Body of pancreas (tissue), 4 donors: ENCODE measurements around the gene HELQ. TPM values are rescaled to one million over a fixed set of nuclear protein-coding genes. Genes with fewer than 3 reads are reported as not detected.

Experiments
- ATAC-seq: fragments of 150-250 bp; one replicate; pipeline ENCODE4 v1.9.1; 2016
- DNase-seq, 4 donors: peaks; one replicate each; pipeline ENCODE4 v3.0.0-alpha.2; 2019
- H3K27ac ChIP-seq, 4 donors: fragments of 200-600 bp; sonication (generic); 1 replicate in 3 of 4; 2 replicates in 1 of 4; pipeline versions ENCODE4 v1.5.1 to v1.6.1; 2016 to 2019; ENCODE audit warnings: mild to moderate bottlenecking in 1 of 4, mixed read lengths in 1 of 4, moderate library complexity in 1 of 4
- H3K27me3 ChIP-seq, 2 donors: fragments of 200-600 bp; sonication (generic); one replicate each; pipeline ENCODE4 v1.6.0; 2016; ENCODE audit warnings: mild to moderate bottlenecking in 1 of 2
- H3K36me3 ChIP-seq, 2 donors: fragments of 200-600 bp; sonication (generic); replicated peaks in 1 of 2; 2 replicates each; pipeline ENCODE4 v1.5.1; 2016; ENCODE audit warnings: low read depth in 2 of 2; ENCODE audit not compliant: insufficient read depth in 1 of 2
- H3K4me1 ChIP-seq: fragments of 200-600 bp; sonication (generic); one replicate; pipeline ENCODE4 v1.6.0; 2016
- H3K4me3 ChIP-seq, 2 donors: fragments of 200-600 bp; sonication (generic); 1 replicate in 1 of 2; 2 replicates in 1 of 2; pipeline ENCODE4 v1.5.1; 2016 to 2019
- H3K9me3 ChIP-seq, 3 donors: fragments of 200-600 bp; sonication (generic); 1 replicate in 2 of 3; 2 replicates in 1 of 3; pipeline ENCODE4 v1.5.1; 2016
- POLR2A ChIP-seq, 3 donors: fragments of 450-650 bp; IDR thresholded peaks; one replicate each; pipeline ENCODE4 v1.6.1; 2016; ENCODE audit warnings: antibody characterized with exemption in 3 of 3, mild to moderate bottlenecking in 2 of 3
- WGBS, 2 donors: methylation state at CpG; one replicate each; pipeline ENCODE4 v1.1.5; 2017; 5-methylcytosine and 5-hydroxymethylcytosine counted together
- intact Hi-C: fragments of 100-400 bp; cut with DNase I; formaldehyde crosslinking; loops from one replicate; pipeline ENCODE4 v1.15.1; 2023
- total RNA-seq, 2 donors: library from RNA; depleted of rRNA; stranded (reverse); fragments of >200 nt; gene quantifications; one replicate each; pipeline ENCODE4 v1.1.0, GENCODE V29; 2016
- TF ChIP-seq, protein P1 (sequence below), 7 experiments: fragments of 450-650 bp in 4 of 7; fragments of 200-600 bp in 3 of 7; sonication (generic) in 3 of 7; IDR thresholded peaks; one replicate each; pipeline ENCODE4 v1.5.1; 2016 to 2019; ENCODE audit warnings: antibody characterized with exemption in 7 of 7

The HELQ gene
- total RNA-seq, 2 donors from 2014 or later: 14.0 to 24.4 TPM

DNA sequence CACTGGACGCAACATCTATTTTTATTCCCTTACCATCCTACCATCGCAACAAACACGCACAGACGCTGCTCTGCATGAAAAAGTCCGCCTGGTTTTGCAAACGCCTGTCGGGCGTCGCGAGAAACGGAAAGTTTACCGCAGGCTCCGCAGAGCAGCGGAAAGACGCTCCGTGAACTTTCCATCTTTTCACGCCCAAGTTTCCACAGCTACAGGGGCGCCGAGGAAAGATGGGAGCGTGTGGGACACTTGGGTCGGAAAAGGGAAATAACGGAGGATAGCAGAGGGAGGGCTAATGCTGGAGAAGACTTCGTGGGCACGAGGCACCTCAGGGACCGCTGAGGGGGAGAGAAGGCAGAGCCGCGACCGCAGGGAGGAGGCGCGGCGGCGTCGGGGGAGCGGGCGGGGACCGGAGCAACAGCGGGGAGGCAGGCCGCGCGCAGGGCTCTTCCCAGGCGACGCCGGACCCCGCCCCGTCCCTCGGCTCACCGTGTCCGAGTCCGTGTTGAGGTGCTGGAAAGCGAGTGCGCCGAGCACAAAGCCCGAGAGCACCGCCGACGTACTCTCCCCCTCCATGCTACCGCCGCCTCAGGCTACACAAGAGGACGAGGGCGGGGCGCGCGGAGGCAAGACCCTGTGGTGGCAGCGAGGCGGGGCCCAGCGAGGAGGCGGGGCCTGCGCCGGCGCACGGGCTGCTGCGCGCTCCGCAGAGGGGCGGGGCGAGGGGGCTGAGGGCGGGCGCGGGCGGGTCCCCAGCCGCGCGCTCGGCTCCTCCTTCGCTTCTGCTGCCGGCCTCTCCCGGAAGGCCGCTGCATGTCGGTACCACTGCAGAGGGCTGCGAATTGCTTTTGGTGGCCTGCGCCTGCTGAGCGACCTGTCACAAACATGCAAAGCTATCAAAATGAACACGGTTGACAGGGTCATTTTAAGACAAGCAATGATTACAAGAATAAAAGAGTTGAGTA lies 29.2 kb upstream of the HELQ start, which contains the start of gene ABRAXAS1:
TSS of gene ABRAXAS1 (minus strand) at position 601 of the 962 bp plus-strand sequence. CDS start at position 573, 28 bp downstream.
- Histone ChIP-seq H3K27ac (peak within 1 kb of the TSS; percentile 70 to 84 (median 82)), H3K27me3 (no peaks in the 10 kb centered on the region), H3K9me3 (no peaks in the 10 kb centered on the region), H3K4me3 (peak within 1 kb of the TSS; percentile 32 to 34), H3K36me3 (no peaks in the 10 kb centered on the region), H3K4me1 (peaks cover 9% of the 10 kb centered on the region)
- peak; percentile 99 for ATAC-seq
- peak; percentile 92 to 97 (median 94) for DNase-seq
- TF ChIP-seq, protein P1, sequence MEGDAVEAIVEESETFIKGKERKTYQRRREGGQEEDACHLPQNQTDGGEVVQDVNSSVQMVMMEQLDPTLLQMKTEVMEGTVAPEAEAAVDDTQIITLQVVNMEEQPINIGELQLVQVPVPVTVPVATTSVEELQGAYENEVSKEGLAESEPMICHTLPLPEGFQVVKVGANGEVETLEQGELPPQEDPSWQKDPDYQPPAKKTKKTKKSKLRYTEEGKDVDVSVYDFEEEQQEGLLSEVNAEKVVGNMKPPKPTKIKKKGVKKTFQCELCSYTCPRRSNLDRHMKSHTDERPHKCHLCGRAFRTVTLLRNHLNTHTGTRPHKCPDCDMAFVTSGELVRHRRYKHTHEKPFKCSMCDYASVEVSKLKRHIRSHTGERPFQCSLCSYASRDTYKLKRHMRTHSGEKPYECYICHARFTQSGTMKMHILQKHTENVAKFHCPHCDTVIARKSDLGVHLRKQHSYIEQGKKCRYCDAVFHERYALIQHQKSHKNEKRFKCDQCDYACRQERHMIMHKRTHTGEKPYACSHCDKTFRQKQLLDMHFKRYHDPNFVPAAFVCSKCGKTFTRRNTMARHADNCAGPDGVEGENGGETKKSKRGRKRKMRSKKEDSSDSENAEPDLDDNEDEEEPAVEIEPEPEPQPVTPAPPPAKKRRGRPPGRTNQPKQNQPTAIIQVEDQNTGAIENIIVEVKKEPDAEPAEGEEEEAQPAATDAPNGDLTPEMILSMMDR (IDR thresholded peaks at IDR 0.05): peak in 3 of 7 experiments; percentile 7 to 17 (median 14)
- peak; percentile 60 to 80 (median 74) for TF ChIP-seq POLR2A (IDR thresholded peaks at IDR 0.05)
- 0 to 1% methylated on average over 48 to 86 of the region's 93 CpGs for WGBS, 2 donors
- intact Hi-C loops: no loop called here

DNA sequence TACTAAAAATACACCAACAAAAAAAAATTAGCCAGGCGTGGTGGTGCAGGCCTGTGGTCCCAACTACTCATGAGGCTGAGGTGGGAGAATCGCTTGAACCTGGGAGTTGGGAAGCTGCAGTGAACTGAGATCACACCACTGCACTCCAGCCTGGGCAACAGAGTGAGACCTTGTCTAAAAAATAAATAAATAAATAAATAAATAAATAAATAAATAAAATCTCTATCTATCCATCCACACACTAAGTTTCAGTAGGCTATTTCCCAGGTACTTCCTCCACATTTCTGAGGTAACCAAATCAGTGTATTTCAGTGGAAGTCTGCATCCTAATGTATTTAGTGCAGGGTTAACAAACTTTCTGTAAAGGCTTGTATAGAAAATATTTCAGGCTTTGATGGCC lies 18.3 kb upstream of the HELQ start:
- no peak overlapping the region for H3K27ac ChIP-seq
- ATAC-seq (no peak), DNase-seq (no peak)
- H3K9me3 ChIP-seq: no peaks in the 10 kb centered on the region
- intact Hi-C loops: no loop called here
- 88 to 100% methylated on average over 2 of the region's 2 CpGs for WGBS, 2 donors
- H3K27me3 ChIP-seq: no peaks in the 10 kb centered on the region
- H3K36me3 ChIP-seq: peaks cover 0 to 2% of the 10 kb centered on the region in 2 donors
- TF ChIP-seq POLR2A (IDR thresholded peaks at IDR 0.05): no peak
- TF ChIP-seq, protein P1 (IDR thresholded peaks at IDR 0.05): no peak
- no peaks in the 10 kb centered on the region for H3K4me1 ChIP-seq
- no peak overlapping the region for H3K4me3 ChIP-seq

DNA sequence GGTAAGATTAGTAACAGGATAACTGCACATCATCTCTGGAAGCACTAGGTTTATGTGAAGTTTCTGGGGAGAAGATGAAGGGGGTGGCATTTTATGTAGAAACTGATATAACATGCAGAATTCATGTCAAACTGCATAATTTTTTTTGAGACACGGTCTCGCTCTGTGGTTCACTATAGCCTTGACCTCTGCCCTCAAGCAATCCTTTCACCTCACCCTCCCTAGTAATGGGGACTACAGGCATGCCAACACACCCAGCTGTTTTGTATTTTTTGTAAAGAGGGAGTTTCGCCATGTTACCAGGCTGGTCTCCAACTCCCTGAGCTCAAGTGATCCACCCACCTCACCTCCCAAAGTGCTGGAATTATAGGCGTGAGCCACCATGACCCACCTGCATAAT lies 17.8 kb upstream of the HELQ start:
- H3K36me3 ChIP-seq: peaks cover 0 to 2% of the 10 kb centered on the region in 2 donors
- intact Hi-C loops: no loop called here
- H3K4me1 ChIP-seq: no peaks in the 10 kb centered on the region
- no peak for DNase-seq
- H3K27me3 ChIP-seq: no peaks in the 10 kb centered on the region
- no peaks in the 10 kb centered on the region for H3K9me3 ChIP-seq
- ATAC-seq: no peak
- no peak overlapping the region for H3K27ac ChIP-seq
- TF ChIP-seq POLR2A (IDR thresholded peaks at IDR 0.05): no peak
- TF ChIP-seq, protein P1 (IDR thresholded peaks at IDR 0.05): no peak
- H3K4me3 ChIP-seq: no peak overlapping the region
- WGBS, 2 donors: 80 to 87% methylated on average over 4 of the region's 4 CpGs

DNA sequence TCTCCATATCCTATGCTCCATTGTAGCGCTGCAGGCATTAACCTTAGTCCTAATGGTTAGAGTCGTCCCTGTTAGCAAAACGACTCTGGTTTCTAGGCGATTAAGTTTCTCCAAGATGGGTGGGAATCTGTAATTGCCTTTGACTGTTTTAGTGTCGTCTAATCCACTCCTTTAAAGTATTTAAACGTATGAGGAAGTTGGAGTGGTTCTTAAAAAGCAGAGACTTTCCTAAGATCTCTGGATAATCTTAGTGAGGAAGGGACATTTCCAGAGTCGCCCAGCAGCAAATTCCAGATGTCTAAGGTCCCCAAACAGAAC lies 520 bp upstream of the HELQ start:
- peak overlapping the region; percentile 90 to 97 (median 94) for H3K27ac ChIP-seq
- H3K36me3 ChIP-seq: peaks cover 0 to 10% of the 10 kb centered on the region in 2 donors
- DNase-seq: no peak
- intact Hi-C loops: no loop called here
- no peaks in the 10 kb centered on the region for H3K27me3 ChIP-seq
- TF ChIP-seq, protein P1 (IDR thresholded peaks at IDR 0.05): no peak
- no peak for TF ChIP-seq POLR2A (IDR thresholded peaks at IDR 0.05)
- H3K9me3 ChIP-seq: no peaks in the 10 kb centered on the region
- 0 to 2% methylated on average over 7 of the region's 7 CpGs for WGBS, 2 donors
- H3K4me1 ChIP-seq: peaks cover 30% of the 10 kb centered on the region
- ATAC-seq: no peak
- peak overlapping the region; percentile 57 to 76 for H3K4me3 ChIP-seq
